KMS-11 (cell line): Measurements from ENCODE around the gene PLCB4.

Source experiments
- H2AFZ ChIP-seq: fragments of 200-600 bp; sonication (generic); 2 replicates; pipeline ENCODE4 v1.6.1; 2016; ENCODE audit warnings: antibody characterized with exemption, mixed run types, low read depth
- H3K27ac ChIP-seq: fragments of 200-600 bp; sonication (generic); 2 replicates; pipeline ENCODE4 v1.6.1; 2016; ENCODE audit warnings: mild to moderate bottlenecking, mixed run types
- H3K27me3 ChIP-seq: fragments of 200-600 bp; sonication (generic); 2 replicates; pipeline ENCODE4 v1.6.1; 2017; ENCODE audit warnings: mild to moderate bottlenecking, low read depth, mixed run types, moderate library complexity; ENCODE audit not compliant: insufficient read depth
- H3K36me3 ChIP-seq: fragments of 200-600 bp; sonication (generic); 2 replicates; pipeline ENCODE4 v1.6.1; 2017; ENCODE audit warnings: mild to moderate bottlenecking, mixed run types; ENCODE audit not compliant: insufficient read depth
- H3K4me1 ChIP-seq: fragments of 200-600 bp; sonication (generic); 2 replicates; pipeline ENCODE4 v1.6.1; 2016; ENCODE audit warnings: mild to moderate bottlenecking, low read depth, mixed run types; ENCODE audit not compliant: poor library complexity, severe bottlenecking
- H3K4me2 ChIP-seq: fragments of 200-600 bp; sonication (generic); 2 replicates; pipeline ENCODE4 v1.7.0; 2016; ENCODE audit warnings: mild to moderate bottlenecking, mixed run types
- H3K4me3 ChIP-seq: fragments of 200-600 bp; sonication (generic); IDR thresholded peaks from 2 replicates; pipeline ENCODE4 v1.6.1; 2017; ENCODE audit warnings: low read depth, low read length, mixed read lengths; ENCODE audit not compliant: insufficient read depth
- H3K79me2 ChIP-seq: fragments of 200-600 bp; sonication (generic); 2 replicates; pipeline ENCODE4 v1.6.1; 2016; ENCODE audit warnings: low read depth, mixed run types; ENCODE audit not compliant: insufficient read depth
- H3K9ac ChIP-seq: fragments of 200-600 bp; sonication (generic); 2 replicates; pipeline ENCODE4 v1.6.1; 2016; ENCODE audit warnings: mild to moderate bottlenecking, mixed run types
- H4K20me1 ChIP-seq: fragments of 200-600 bp; sonication (generic); 2 replicates; pipeline ENCODE4 v1.6.1; 2016; ENCODE audit warnings: mild to moderate bottlenecking, mixed run types; ENCODE audit not compliant: insufficient read depth
- TF ChIP-seq, protein P1 (sequence below): fragments of 200-600 bp; sonication (generic); conservative IDR thresholded peaks from 2 replicates; pipeline ENCODE4 v1.6.1; 2017; ENCODE audit warnings: low read depth, mild to moderate bottlenecking, antibody characterized with exemption, low read length, moderate library complexity, mixed read lengths

PLCB4 gene

GRCh38 chr20:9457136-9457535, 388.2 kb downstream of the PLCB4 start:
- H4K20me1 ChIP-seq = no peaks in the 10 kb centered on the region
- H3K27me3 ChIP-seq = no peaks in the 10 kb centered on the region
- H3K79me2 ChIP-seq = no peaks in the 10 kb centered on the region
- no peak overlapping the region for H3K4me3 ChIP-seq
- peak overlapping the region; percentile 50 for H3K4me2 ChIP-seq
- H2AFZ ChIP-seq = no peak overlapping the region
- peak overlapping the region; percentile 36; the same call in 1 of the 2 replicates for H3K9ac ChIP-seq
- TF ChIP-seq, protein P1, sequence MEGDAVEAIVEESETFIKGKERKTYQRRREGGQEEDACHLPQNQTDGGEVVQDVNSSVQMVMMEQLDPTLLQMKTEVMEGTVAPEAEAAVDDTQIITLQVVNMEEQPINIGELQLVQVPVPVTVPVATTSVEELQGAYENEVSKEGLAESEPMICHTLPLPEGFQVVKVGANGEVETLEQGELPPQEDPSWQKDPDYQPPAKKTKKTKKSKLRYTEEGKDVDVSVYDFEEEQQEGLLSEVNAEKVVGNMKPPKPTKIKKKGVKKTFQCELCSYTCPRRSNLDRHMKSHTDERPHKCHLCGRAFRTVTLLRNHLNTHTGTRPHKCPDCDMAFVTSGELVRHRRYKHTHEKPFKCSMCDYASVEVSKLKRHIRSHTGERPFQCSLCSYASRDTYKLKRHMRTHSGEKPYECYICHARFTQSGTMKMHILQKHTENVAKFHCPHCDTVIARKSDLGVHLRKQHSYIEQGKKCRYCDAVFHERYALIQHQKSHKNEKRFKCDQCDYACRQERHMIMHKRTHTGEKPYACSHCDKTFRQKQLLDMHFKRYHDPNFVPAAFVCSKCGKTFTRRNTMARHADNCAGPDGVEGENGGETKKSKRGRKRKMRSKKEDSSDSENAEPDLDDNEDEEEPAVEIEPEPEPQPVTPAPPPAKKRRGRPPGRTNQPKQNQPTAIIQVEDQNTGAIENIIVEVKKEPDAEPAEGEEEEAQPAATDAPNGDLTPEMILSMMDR = no peak
- H3K27ac ChIP-seq = peak overlapping the region; percentile 92
- H3K4me1 ChIP-seq = peaks cover 58% of the 10 kb centered on the region
- H3K36me3 ChIP-seq = no peaks in the 10 kb centered on the region

GRCh38 chr20:9458138-9458796, 389.4 kb downstream of the PLCB4 start:
- peak overlapping the region; percentile 92 for H3K27ac ChIP-seq
- peak overlapping the region; percentile 32; the same call in 1 of the 2 replicates for H3K9ac ChIP-seq
- peak overlapping the region; percentile 49; the same call in 1 of the 2 replicates for H2AFZ ChIP-seq
- peak overlapping the region; percentile 50 for H3K4me2 ChIP-seq
- H3K79me2 ChIP-seq = no peaks in the 10 kb centered on the region
- H3K36me3 ChIP-seq = no peaks in the 10 kb centered on the region
- TF ChIP-seq, protein P1 = peak; percentile 65
- H4K20me1 ChIP-seq = no peaks in the 10 kb centered on the region
- peaks cover 58% of the 10 kb centered on the region for H3K4me1 ChIP-seq
- H3K4me3 ChIP-seq = no peak overlapping the region
- H3K27me3 ChIP-seq = no peaks in the 10 kb centered on the region

DNA sequence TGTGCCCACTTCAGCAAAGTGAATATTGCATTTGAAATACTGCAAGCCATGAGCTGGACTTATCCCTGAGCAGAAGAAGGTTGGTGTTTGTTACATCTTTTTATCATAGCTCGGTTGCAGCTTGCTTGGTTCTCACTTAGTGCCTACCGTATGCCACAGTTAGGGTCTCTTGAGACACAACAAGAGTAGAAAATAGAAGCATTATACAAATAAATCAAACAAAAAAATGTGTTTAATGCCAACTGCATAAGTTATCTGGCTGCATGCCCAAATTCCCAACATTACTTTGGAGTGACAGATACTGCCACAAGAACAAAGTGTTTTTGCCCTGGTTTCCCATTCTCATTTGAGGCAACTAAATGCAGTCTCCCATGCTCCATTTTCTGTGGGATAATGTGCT, 391.6 kb downstream of the PLCB4 start:
- H3K4me2 ChIP-seq = no peak overlapping the region
- no peak overlapping the region for H2AFZ ChIP-seq
- H3K79me2 ChIP-seq = no peaks in the 10 kb centered on the region
- peaks cover 41% of the 10 kb centered on the region for H3K4me1 ChIP-seq
- no peaks in the 10 kb centered on the region for H3K36me3 ChIP-seq
- H3K9ac ChIP-seq = no peak overlapping the region
- TF ChIP-seq, protein P1 = no peak
- H3K27ac ChIP-seq = no peak overlapping the region
- no peak overlapping the region for H3K4me3 ChIP-seq
- H3K27me3 ChIP-seq = no peaks in the 10 kb centered on the region
- no peaks in the 10 kb centered on the region for H4K20me1 ChIP-seq

GRCh38 chr20:9467995-9468394, 399.1 kb downstream of the PLCB4 start:
- H3K4me3 ChIP-seq = no peak overlapping the region
- no peaks in the 10 kb centered on the region for H3K27me3 ChIP-seq
- H4K20me1 ChIP-seq = no peaks in the 10 kb centered on the region
- no peak overlapping the region for H3K4me2 ChIP-seq
- no peaks in the 10 kb centered on the region for H3K79me2 ChIP-seq
- no peak overlapping the region for H3K27ac ChIP-seq
- no peak overlapping the region for H2AFZ ChIP-seq
- H3K9ac ChIP-seq = no peak overlapping the region
- no peaks in the 10 kb centered on the region for H3K36me3 ChIP-seq
- H3K4me1 ChIP-seq = no peaks in the 10 kb centered on the region
- TF ChIP-seq, protein P1 = peak; percentile 56
